ENCODE results near the gene UST.

Gene UST

DNA sequence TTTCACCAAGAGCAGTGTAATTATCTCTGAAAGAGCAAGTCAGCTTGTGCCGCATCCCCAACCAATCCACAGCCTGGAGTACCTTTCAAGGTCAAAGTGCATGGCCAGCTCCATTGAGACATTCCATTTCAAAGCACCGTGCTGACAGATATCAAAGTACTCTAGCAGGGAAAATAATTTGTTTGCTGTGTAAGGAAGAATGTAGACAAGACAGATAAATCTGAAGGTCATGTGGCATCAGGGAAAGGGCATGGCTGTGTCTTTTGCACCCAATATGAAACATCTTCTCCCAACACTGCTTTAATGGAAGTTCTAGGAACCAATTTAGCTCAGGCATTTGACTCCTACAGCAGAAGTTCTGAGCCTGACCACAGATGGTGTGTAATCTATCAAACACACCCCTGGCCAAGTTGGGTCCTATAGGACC is 328.0 kb downstream of the UST start:
- no peak for DNase-seq

DNA sequence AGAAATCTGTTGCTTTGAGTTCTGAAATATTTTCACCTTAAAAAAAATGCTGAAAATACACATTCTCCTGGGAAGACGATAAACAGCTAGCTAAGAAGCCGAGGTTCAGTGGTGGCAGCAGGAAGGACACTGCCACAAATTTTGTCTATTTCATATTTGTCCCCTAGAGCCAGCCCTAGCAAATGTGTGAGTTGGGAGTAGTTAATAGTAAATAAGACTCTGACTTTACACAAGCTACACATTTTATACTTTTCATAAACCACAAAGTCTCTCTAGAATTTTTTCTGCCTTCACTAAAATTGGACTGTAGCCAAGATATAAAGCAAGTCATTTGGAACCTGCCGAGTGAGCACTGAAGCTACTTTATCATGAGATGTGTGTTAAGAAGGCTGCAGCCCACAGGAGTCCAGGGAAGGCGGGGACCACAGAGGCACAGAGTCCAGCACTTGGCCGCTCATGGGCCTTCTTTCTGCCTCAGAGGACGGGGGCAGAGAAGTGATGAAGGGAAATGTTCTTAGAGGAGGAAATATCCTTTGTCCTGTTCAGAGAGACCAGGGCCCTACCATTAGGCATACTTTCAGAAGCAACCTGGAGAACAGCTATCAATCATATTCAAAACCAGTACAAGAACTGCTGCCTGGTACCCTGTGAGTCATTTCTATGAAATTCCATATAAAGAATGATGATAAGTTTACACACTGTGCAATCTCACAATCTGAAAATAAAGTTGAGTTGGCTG is 329.0 kb downstream of the UST start:
- DNase-seq, result no peak

- DNase-seq, result no peak
Measured at GRCh38 chr6:149076355-149076734, 329.5 kb downstream of the UST start.

GRCh38 chr6:149077208-149077607 is 330.4 kb downstream of the UST start:
- no peak for DNase-seq

DNA sequence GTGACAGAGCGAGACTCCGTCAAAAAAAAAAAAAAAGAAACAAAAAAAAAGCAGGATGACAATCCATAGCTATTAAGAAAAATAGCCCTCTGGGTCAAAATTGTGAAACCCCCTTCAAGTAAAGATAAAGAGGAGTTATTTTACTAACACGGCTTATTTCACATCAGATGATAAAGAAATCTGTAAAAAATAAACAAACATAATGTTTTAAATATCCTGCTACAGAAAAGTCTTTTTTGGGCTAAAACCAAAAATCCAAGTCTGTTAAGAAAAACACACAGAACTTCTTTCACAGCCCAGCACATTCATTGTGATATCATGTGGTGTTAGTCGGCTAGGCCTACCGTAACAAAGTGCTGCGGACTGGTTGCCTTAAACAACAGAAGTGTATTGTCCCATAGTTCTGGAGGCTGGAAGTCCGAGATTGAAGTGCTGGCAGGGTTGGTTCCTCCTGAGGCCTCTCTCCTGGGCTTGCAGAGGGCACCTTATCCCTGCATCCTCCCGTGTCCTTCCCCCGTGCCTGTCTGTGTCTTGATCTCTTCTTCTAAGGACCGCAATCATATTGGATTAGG is 331.5 kb downstream of the UST start:
- no peak for DNase-seq

GRCh38 chr6:149079456-149079855 is 332.6 kb downstream of the UST start:
- no peak for DNase-seq

GRCh38 chr6:149079911-149080491 is 333.2 kb downstream of the UST start:
- no peak for DNase-seq

GRCh38 chr6:149080511-149080910 is 333.7 kb downstream of the UST start:
- no peak for DNase-seq

GRCh38 chr6:149081281-149081680 is 334.5 kb downstream of the UST start:
- no peak for DNase-seq

DNA sequence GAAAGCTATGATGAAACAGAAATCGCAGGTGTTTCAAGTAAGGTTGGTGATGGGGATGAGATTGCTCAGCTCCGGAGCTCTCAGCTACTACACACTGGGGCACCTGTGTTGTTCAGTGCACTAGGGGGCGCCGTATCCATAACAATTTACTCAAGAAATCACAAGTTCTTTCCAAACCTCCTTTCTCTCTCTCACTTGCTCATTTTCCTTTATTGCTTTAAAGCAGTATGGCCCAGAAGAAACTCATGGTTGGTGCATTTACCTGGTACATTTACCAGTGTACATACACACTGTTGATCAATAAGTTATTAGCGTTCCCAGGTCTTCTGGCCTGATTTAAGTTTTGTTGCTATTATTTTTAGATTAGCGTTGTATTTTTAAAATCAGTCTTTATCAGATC is 335.5 kb downstream of the UST start:
- peak; percentile 71 for DNase-seq

DNA sequence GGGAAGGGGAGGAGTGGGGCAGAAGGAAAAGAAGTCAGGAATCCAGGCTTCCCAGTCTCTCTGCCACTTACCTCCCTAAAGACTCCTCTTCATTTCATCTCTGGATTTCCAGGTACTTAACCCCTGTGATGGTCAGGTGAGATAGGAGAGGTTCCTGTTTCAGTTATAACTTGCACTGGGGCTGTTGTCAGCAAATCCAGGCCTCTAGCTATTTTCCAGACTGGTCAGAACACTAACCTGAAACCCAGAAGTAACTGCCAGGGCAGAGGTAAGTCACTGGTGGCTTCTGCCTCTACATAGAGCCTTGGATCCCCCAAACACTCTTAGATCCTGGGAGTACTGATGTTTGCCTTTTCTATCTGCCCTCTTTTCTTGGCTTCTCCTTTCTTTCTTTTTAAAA is 337.2 kb downstream of the UST start:
- no peak for DNase-seq

- no peak for DNase-seq
Measured at GRCh38 chr6:149084808-149085556, 338.2 kb downstream of the UST start.

DNA sequence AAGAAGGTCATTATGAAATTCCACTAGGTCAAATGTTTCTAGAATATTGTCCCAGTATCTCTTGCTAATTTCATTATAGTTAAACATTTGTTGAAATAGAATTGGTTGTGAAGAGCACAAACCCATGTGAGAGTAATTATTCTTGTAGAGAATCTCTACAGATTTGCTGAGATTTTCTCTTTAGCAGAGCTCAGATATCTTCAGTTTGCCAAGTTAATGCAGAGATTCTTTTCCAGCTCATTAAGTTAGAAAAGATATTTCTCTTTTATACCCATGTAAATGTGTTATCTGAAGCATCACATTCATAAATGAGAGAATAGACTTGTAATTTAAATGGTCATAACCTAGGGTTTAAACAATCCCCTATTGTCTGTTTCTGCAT is 338.7 kb downstream of the UST start:
- DNase-seq, result no peak

DNA sequence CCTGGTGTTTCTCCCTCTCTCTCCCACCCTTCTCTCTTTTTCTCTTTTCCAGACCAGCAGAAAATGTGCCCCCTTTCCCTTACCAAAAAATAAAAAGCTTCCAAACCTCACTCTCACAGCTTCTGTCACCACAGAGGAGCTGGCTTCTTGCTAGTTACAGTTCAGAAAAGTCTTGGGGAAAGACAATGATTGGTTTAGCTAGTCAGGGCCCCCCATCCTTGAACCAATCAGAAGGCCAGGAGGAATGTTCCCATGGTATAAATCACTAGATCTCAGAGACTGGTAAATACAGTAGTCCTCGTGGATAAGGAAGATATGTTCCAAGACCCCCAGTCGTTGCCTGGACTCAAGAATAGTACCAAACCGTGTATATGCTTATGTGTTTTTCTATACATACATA is 339.5 kb downstream of the UST start:
- no peak for DNase-seq

- no peak for DNase-seq
Measured at GRCh38 chr6:149087898-149088297, 341.1 kb downstream of the UST start.

DNA sequence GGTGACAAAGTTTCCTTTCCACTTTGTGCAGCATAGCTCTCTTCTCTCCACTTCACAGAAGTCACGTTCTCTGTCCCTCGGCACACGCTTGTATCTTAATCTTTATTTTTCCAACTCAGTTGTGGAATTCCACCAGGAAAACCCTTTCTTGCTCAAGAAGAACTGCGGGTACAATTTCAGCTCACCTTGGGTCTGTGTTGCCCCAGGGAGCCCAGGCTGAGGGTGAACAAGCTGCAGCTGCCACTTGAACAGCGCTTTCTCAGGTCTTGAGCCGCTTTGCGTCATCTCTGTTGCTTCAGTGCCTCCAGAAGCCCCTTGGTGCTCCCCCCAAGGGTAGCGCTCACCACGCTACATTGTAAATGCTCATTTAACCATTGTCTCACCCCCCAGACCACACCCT is 341.5 kb downstream of the UST start:
- no peak for DNase-seq

DNA sequence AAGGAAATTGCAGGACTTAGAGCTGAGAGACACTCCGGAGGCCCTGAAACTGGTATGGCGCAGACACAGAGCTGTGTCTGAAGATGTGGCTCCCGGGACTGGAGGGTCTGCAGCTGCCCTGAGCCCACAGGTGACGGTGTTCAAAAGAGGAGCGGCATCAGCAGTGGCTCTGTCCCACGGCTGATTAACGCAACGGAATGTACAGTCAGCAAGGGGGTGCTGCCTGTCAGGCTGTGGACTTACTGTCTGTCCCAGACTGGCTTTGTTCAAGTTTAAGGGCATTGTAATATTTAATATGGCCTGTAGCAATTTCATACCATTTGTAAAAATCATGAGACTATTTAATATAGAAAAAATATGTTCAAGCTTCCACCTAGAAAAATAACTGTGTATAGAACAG is 342.7 kb downstream of the UST start:
- DNase-seq, result no peak

- DNase-seq, result no peak
Measured at GRCh38 chr6:149090937-149091336, 344.1 kb downstream of the UST start.

GRCh38 chr6:149093643-149094042 is 346.8 kb downstream of the UST start:
- DNase-seq, result no peak

DNA sequence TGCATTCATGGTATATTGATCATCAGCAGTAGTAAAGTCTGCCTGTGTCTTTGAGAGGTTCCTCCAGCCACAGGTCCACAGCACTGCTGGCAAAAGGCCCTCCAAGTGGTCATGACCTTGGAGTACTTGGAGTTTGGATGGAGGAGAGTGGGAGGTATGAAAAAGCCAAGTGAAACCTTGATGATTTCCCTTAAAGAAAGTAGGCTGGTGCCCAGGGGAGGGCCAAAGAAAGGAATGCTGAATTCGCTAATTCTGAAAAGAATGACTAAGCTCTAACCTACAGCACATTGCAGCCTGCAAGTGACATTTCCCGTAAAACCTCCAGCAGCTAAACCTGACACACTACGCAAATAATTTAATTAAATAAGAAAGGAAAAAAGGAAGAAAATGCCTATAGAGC is 347.3 kb downstream of the UST start:
- no peak for DNase-seq

DNA sequence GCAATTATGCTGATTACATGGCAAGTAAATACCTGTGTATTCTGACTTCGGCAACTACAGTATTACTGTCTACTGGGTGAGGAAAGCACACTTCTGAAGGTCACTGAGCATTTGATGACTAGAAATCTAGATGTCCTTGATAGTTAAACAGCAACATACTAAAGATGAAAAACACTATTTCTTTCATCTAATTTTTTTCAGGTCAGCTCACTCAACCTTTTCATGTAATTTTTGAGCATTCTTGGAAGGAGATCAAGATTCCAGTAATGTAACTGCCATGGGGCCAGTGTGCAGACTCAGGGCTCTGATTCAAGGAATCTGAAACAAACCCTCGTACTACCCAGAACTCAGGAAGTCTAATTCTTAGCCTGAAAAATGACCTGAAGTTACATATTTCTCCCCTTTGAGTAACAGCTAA is 348.1 kb downstream of the UST start:
- no peak for DNase-seq

GRCh38 chr6:149095842-149096241 is 349.0 kb downstream of the UST start:
- no peak for DNase-seq

- no peak for DNase-seq
Measured at GRCh38 chr6:149097794-149098193, 351.0 kb downstream of the UST start.

DNA sequence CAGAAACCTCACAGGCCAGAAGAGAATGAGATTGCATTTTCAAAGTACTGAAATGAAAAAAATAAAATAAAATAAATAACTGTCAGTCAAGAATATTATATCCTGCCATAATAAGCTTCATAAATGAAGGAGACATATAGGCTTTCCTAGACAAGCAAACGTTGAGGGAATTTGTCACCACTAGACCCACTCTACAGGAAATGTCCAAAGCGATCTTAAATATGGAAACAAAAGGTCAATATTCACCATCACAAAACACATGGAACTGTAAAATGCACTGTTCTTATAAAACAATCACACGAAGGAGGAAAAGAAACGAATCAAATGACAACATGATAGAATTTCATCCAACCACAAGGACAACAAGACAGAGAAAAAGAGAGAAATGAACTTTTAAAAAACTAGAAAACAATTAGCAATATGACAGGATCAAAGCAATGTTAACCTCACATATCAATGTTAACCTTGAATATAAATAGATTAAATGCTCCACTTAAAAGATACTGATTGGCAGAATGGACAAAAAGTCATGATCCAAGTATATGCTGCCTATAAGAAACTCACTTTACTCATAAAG is 352.0 kb downstream of the UST start:
- DNase-seq, result no peak
